GM13976 (cell line): ENCODE results near the gene HIVEP3.

Experiments used
- DNase-seq: peaks from one replicate; pipeline ENCODE4 v3.0.0; 2012; ENCODE audit warnings: low spot score
- in situ Hi-C: fragments of 300-500 bp; cut with MboI; formaldehyde crosslinking; loops from one replicate; pipeline ENCODE4 v1.12.0; 2022; ENCODE audit warnings: low sequenced_read_pairs, mixed read lengths, inconsistent platforms; ENCODE audit not compliant: unreplicated experiment
- TF ChIP-seq, protein P1 (sequence below): IDR thresholded peaks from 2 replicates; pipeline ENCODE4 v1.5.1; 2012; ENCODE audit warnings: borderline replicate concordance, mild to moderate bottlenecking; ENCODE audit not compliant: insufficient read depth; ENCODE audit errors: extremely low read depth, missing control alignments, control extremely low read depth

Gene HIVEP3

DNA sequence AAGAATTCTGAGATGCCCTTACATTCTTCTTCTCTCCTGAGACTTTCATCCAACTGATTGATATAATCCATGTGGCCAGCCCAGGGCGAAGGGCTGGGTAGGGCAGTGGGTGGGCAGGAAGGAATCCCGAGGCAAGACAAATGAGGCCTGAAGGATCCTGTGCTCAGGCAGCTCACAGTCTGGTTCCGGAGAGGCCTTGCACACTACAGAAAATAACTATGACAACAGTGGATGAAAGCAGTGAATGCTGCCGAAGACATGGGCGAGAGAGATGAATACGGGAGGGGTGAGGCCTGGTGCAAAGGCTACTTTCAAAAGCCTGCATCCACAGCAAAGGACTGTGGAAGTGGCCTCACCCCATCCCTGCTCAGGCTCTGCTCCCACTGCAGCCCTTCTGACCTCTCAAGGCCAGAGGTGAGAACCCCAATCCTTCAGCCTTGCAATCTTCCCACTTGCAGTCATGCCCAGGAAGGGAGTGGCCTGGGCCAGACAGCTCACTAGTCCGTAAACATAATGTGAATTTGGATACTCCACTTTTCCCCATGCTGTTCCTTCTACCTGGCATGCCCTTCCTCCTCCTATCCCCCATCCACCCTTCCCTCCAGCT, 250.6 kb downstream of the HIVEP3 start:
- in situ Hi-C loops: no loop called here
- TF ChIP-seq, protein P1, sequence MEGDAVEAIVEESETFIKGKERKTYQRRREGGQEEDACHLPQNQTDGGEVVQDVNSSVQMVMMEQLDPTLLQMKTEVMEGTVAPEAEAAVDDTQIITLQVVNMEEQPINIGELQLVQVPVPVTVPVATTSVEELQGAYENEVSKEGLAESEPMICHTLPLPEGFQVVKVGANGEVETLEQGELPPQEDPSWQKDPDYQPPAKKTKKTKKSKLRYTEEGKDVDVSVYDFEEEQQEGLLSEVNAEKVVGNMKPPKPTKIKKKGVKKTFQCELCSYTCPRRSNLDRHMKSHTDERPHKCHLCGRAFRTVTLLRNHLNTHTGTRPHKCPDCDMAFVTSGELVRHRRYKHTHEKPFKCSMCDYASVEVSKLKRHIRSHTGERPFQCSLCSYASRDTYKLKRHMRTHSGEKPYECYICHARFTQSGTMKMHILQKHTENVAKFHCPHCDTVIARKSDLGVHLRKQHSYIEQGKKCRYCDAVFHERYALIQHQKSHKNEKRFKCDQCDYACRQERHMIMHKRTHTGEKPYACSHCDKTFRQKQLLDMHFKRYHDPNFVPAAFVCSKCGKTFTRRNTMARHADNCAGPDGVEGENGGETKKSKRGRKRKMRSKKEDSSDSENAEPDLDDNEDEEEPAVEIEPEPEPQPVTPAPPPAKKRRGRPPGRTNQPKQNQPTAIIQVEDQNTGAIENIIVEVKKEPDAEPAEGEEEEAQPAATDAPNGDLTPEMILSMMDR: no peak
- DNase-seq: no peak

DNA sequence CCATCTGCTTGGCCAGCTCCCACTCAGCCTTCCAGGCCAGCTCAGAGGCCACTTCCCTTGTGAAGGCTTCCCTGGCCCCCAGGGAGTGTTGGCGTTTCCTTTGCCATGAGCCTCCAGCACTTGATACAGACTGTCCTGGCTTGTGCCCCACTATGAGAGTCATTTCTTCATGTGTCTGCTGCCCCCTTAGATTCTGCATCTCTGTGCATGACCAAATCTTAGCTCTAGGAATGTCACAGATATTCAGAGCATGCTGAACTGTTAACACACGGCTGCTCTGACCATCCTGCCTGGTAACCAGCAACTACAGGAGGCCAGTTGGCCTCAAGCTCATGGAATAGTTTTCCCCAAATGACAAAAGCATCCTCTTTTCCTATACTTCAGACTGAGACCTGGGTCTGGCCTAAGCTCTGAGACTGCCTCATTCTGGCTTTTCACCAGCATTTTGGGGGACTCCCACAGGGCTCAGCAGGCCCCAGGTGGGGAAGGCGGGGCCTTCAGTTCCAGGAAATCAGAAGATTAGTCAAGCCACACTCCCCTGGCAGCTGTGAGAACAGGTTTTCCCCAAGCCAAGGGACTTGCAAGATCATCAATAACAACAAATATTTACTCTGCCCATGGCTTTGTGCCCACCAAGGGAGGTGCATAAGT, 251.6 kb downstream of the HIVEP3 start:
- TF ChIP-seq, protein P1: no peak
- DNase-seq: peak; percentile 80
- in situ Hi-C loops: no loop called here

DNA sequence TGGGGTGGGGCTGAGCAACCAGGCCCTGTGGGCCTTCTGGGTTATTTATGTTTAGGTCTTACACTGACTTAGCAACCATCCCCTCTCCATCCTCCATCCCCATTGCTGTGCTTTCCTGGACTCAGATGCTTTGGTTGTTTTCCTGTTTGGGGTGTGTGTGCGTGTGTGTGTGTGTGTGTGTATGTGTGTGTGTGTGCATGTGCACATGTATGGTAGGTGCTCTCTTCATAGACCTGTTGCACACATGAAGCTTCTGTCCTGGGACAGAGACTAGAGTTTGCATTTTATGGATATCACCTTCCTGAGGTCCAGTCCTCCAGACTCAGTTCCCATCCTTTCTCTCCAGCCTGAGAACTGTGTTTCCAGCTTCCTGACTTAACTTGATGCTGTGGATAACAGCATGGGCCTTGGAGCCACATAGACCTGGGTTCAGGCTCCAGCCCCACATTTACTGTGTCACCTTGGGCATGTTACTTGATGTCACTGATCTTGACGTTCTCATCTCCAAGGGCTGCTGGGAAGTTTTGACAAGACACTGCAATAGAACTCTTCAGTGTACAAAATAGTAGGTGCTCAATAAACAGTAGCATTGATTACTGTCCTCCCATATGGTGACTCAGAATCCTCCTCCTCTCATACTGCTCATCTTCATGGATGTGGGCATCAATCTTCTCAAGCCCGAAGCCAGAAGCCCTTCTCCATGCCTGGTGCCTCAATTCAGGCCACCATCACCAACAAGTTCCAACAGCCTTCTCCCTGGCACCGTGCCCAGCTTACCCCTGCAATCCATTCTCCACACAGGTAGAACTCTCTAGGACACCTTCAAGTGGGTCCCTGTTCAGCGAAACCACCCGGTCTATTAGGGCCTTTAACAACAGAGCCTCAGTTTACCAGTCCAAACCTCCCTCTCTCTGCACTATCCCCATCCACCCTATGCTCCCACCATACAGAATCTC, 252.5 kb downstream of the HIVEP3 start:
- TF ChIP-seq, protein P1: no peak
- no peak for DNase-seq
- in situ Hi-C loops: no loop called here

DNA sequence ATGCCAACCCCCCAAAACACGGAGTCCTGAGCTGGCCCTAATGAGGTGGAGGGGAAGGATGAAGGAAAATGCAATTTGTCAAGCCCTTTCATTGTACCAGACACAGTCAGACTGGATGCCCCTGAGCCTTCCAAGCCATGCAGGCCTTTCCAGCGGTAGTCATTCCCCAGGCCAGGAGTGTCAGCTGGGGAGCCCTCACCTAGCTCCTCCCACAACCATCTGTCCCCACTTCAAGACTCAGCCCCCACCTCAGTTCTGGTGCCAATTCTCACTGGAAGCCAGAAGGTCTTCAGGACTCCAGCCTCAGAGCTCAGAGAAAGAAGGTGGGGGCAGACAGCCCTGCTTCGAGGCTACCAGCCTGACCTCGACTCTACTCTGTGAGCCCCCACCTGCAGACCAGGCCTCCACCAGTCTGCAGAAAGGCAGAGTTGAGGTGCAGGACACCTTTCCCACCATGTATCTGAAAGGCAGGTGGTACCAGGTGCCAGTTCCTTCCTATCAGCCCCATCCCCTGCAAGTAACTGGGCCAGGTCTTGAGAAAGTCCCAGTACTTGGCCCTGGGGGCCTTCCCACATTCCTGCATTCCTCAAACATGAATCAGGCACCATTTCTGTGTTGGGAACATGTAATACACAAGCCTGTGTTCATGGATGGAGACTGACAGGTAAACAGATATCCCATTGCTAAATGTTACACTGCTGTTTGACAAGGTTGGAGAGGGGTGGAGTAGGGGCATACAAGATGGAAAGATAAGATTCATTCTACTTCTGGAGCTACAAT, 253.7 kb downstream of the HIVEP3 start:
- no peak for DNase-seq
- TF ChIP-seq, protein P1: no peak
- in situ Hi-C loops: no loop called here

DNA sequence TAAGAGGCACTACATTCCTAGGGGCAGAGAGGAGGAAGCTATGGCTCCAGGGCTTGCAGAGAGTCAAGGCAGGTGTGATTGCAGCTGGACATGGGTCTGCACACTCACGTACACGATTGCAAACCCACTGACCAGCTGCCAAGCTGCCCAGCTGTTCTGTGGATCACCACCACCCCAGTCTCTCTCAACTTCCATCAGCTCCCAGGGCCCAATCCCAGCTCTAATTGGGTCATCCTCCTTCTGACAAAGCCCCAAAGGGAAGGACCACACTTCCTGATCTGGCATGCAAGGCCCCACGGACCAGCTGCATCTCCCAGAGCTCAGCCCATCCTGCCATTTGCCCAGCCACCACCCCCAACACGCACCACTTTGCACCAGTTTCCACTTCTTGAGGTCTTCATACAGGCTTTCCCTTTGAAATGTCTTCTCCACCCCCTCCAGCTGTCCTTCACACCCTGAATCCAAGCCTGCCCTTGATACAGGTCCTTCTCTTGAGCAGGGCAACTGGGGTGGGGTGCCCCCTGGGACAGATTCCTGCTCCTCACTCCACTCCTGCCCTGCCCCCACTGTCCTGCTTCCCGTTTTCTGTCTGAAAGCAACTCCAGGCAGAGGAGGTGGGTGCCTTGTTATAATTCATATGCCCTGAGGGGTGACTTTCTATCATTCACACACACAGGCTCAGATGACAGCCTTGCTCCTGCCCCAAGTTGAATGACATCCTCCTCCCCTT, 254.9 kb downstream of the HIVEP3 start:
- DNase-seq: no peak
- TF ChIP-seq, protein P1: no peak

More for the DNA sequence above, 254.9 kb downstream of the HIVEP3 start:
- in situ Hi-C loops: no loop called here
